ENCODE measurements around the gene PDLIM4. TPM values are rescaled to one million over a fixed set of nuclear protein-coding genes. Genes with fewer than 3 reads are reported as not detected.

PDLIM4 gene
- total RNA-seq, 1 donor from 2014 or later = 146 TPM

GRCh38 chr5:132298298-132299212, 41.1 kb downstream of the PDLIM4 start:
- TF ChIP-seq CTCF (IDR thresholded peaks at IDR 0.05; ENCODE audit: insufficient read depth, low read length, poor library complexity, severe bottlenecking) = no peak
- H3K4me3 ChIP-seq (ENCODE audit: low read depth, low read length) = no peak overlapping the region
- no peak for DNase-seq (ENCODE audit: low read depth)
- H3K36me3 ChIP-seq (ENCODE audit: control insufficient read depth, insufficient read depth, low read length) = no peaks in the 10 kb centered on the region
- no peaks in the 10 kb centered on the region for H3K27me3 ChIP-seq (ENCODE audit: control insufficient read depth, insufficient read depth, low read length)

GRCh38 chr5:132299917-132300316, 42.4 kb downstream of the PDLIM4 start:
- Histone ChIP-seq H3K27me3 (ENCODE audit: control insufficient read depth, insufficient read depth, low read length) (no peaks in the 10 kb centered on the region), H3K4me3 (ENCODE audit: low read depth, low read length) (no peak overlapping the region), H3K36me3 (ENCODE audit: control insufficient read depth, insufficient read depth, low read length) (no peaks in the 10 kb centered on the region)
- no peak for TF ChIP-seq CTCF (IDR thresholded peaks at IDR 0.05; ENCODE audit: insufficient read depth, low read length, poor library complexity, severe bottlenecking)
- DNase-seq (ENCODE audit: low read depth) = no peak

- no peak for TF ChIP-seq CTCF (IDR thresholded peaks at IDR 0.05; ENCODE audit: insufficient read depth, low read length, poor library complexity, severe bottlenecking)
- H3K36me3 ChIP-seq (ENCODE audit: control insufficient read depth, insufficient read depth, low read length) = no peaks in the 10 kb centered on the region
- H3K4me3 ChIP-seq (ENCODE audit: low read depth, low read length) = no peak overlapping the region
- no peak for DNase-seq (ENCODE audit: low read depth)
- H3K27me3 ChIP-seq (ENCODE audit: control insufficient read depth, insufficient read depth, low read length) = no peaks in the 10 kb centered on the region
Observed at GRCh38 chr5:132300577-132301343, 43.3 kb downstream of the PDLIM4 start.

- no peak for DNase-seq (ENCODE audit: low read depth)
- no peak for TF ChIP-seq CTCF (IDR thresholded peaks at IDR 0.05; ENCODE audit: insufficient read depth, low read length, poor library complexity, severe bottlenecking)
- no peak overlapping the region for H3K4me3 ChIP-seq (ENCODE audit: low read depth, low read length)
- H3K36me3 ChIP-seq (ENCODE audit: control insufficient read depth, insufficient read depth, low read length) = no peaks in the 10 kb centered on the region
- no peaks in the 10 kb centered on the region for H3K27me3 ChIP-seq (ENCODE audit: control insufficient read depth, insufficient read depth, low read length)
Observed at GRCh38 chr5:132301344-132302271, 44.1 kb downstream of the PDLIM4 start.

- no peak for TF ChIP-seq CTCF (IDR thresholded peaks at IDR 0.05; ENCODE audit: insufficient read depth, low read length, poor library complexity, severe bottlenecking)
- H3K4me3 ChIP-seq (ENCODE audit: low read depth, low read length) = no peak overlapping the region
- no peaks in the 10 kb centered on the region for H3K36me3 ChIP-seq (ENCODE audit: control insufficient read depth, insufficient read depth, low read length)
- no peak for DNase-seq (ENCODE audit: low read depth)
- H3K27me3 ChIP-seq (ENCODE audit: control insufficient read depth, insufficient read depth, low read length) = no peaks in the 10 kb centered on the region
Observed at GRCh38 chr5:132302413-132302812, 44.9 kb downstream of the PDLIM4 start.
